IMR-90 (cell line): ENCODE measurements around the gene ZNF700. TPM values are rescaled to one million over a fixed set of nuclear protein-coding genes. Genes with fewer than 3 reads are reported as not detected.

ENCODE experiments used
- ATAC-seq: fragments of 200-7000 bp; cut with Tn5 transposase; 2 replicates; pipeline ENCODE4 v1.9.1; 2020; ENCODE audit warnings: low read depth, mild to moderate bottlenecking, moderate library complexity
- BruUV-seq: library from RNA; stranded (reverse); fragments of 400-500 nt; replicated peaks from 2 replicates; lab custom pipeline; 2021; lab: Mats Ljungman, UMichigan
- CTCF ChIA-PET: fragments of 300-600 bp; formaldehyde crosslinking; extraction: SDS; loops from one replicate; lab custom pipeline; 2021; ENCODE audit warnings: antibody characterized with exemption; lab: Yijun Ruan, JAX
- POLR2A ChIA-PET: fragments of 300-600 bp; sonication (Branson Sonifier 250); formaldehyde crosslinking; loops from one replicate; lab custom pipeline; 2022; ENCODE audit warnings: antibody characterized with exemption; ENCODE audit not compliant: unreplicated experiment; lab: Charles Lee
- DNase-seq: peaks from one replicate; pipeline ENCODE4 v3.0.0; 2013
- H2AFZ ChIP-seq: replicated peaks from 2 replicates; pipeline ENCODE3; 2013; ENCODE audit warnings: low read length, mild to moderate bottlenecking; ENCODE audit not compliant: poor library complexity
- H2AK5ac ChIP-seq: 2 replicates; pipeline ENCODE4 v1.6.1; 2013; ENCODE audit warnings: low read depth, low read length, inconsistent platforms
- H2AK9ac ChIP-seq: replicated peaks from 2 replicates; pipeline ENCODE3; 2013; ENCODE audit warnings: mild to moderate bottlenecking, low read depth, low read length, moderate library complexity; ENCODE audit not compliant: poor library complexity
- H2BK120ac ChIP-seq: 2 replicates; pipeline ENCODE4 v1.6.1; 2013; ENCODE audit warnings: low read depth, low read length, inconsistent platforms
- H2BK15ac ChIP-seq: 3 replicates; pipeline ENCODE4 v1.6.1; 2013; ENCODE audit warnings: low read depth, low read length, inconsistent platforms
- H2BK20ac ChIP-seq: 2 replicates; pipeline ENCODE4 v1.6.1; 2013; ENCODE audit warnings: low read depth, mild to moderate bottlenecking, inconsistent platforms, low read length, moderate library complexity
- H2BK5ac ChIP-seq: 2 replicates; pipeline ENCODE4 v1.6.1; 2013; ENCODE audit warnings: mild to moderate bottlenecking, low read depth, low read length, inconsistent platforms; ENCODE audit not compliant: poor library complexity, severe bottlenecking
- H3K14ac ChIP-seq: replicated peaks from 2 replicates; pipeline ENCODE4 v1.6.1; 2013; ENCODE audit warnings: low read depth, low read length, inconsistent platforms
- H3K18ac ChIP-seq: 2 replicates; pipeline ENCODE4 v1.6.1; 2013; ENCODE audit warnings: low read depth, low read length, control low read depth
- H3K23ac ChIP-seq: 2 replicates; pipeline ENCODE4 v1.6.1; 2013; ENCODE audit warnings: low read depth, low read length, inconsistent platforms
- H3K27ac ChIP-seq: 2 replicates; pipeline ENCODE4 v1.5.1; 2013; ENCODE audit warnings: mild to moderate bottlenecking, control low read depth, low read length; ENCODE audit not compliant: insufficient read depth
- H3K27me3 ChIP-seq: 2 replicates; pipeline ENCODE4 v1.6.1; 2013; ENCODE audit warnings: low read length; ENCODE audit not compliant: control insufficient read depth, insufficient read depth
- H3K36me3 ChIP-seq: 2 replicates; pipeline ENCODE4 v1.6.1; 2013; ENCODE audit warnings: low read length, mixed read lengths; ENCODE audit not compliant: control insufficient read depth, insufficient read depth
- H3K4ac ChIP-seq: 2 replicates; pipeline ENCODE4 v1.6.1; 2013; ENCODE audit warnings: low read depth, low read length, inconsistent platforms
- H3K4me1 ChIP-seq: 2 replicates; pipeline ENCODE4 v1.6.1; 2013; ENCODE audit warnings: low read length, mixed read lengths; ENCODE audit not compliant: control insufficient read depth, insufficient read depth
- H3K4me2 ChIP-seq: 2 replicates; pipeline ENCODE4 v1.6.1; 2013; ENCODE audit warnings: low read depth, mild to moderate bottlenecking, control low read depth, low read length, moderate library complexity
- H3K4me3 ChIP-seq: 2 replicates; pipeline ENCODE4 v1.5.1; 2013; ENCODE audit warnings: low read depth, mild to moderate bottlenecking, control low read depth, low read length, moderate library complexity; ENCODE audit not compliant: insufficient read depth
- H3K56ac ChIP-seq: 2 replicates; pipeline ENCODE4 v1.6.1; 2013; ENCODE audit warnings: low read length, inconsistent platforms; ENCODE audit not compliant: insufficient read depth; ENCODE audit errors: extremely low read depth
- H3K79me1 ChIP-seq, 2 experiments: 2 replicates each; pipeline ENCODE4 v1.6.1; 2013; ENCODE audit warnings: low read length in 2 of 2, inconsistent platforms in 1 of 2, low read depth in 1 of 2
- H3K9ac ChIP-seq: 2 replicates; pipeline ENCODE4 v1.6.1; 2013; ENCODE audit warnings: low read depth, low read length, control low read depth
- H3K9me1 ChIP-seq: 2 replicates; pipeline ENCODE4 v1.6.1; 2013; ENCODE audit warnings: low read length, inconsistent platforms; ENCODE audit not compliant: insufficient read depth
- H3K9me3 ChIP-seq: 2 replicates; pipeline ENCODE4 v1.6.1; 2013; ENCODE audit warnings: low read length; ENCODE audit not compliant: control insufficient read depth, insufficient read depth
- H4K20me1 ChIP-seq: 2 replicates; pipeline ENCODE4 v1.6.1; 2013; ENCODE audit warnings: low read length, inconsistent platforms; ENCODE audit not compliant: insufficient read depth
- H4K5ac ChIP-seq: 2 replicates; pipeline ENCODE4 v1.6.1; 2013; ENCODE audit warnings: mild to moderate bottlenecking, low read depth, low read length, control low read depth
- H4K8ac ChIP-seq, 2 experiments: 2 replicates each; pipeline ENCODE4 v1.6.1; 2013; ENCODE audit warnings: low read depth in 2 of 2, low read length in 2 of 2, control low read depth in 1 of 2, inconsistent platforms in 1 of 2
- H4K91ac ChIP-seq: 2 replicates; pipeline ENCODE4 v1.6.1; 2013; ENCODE audit warnings: low read depth, low read length, inconsistent platforms; ENCODE audit not compliant: insufficient read depth
- BHLHE40 ChIP-seq: fragments of 150-350 bp; IDR thresholded peaks from 2 replicates; pipeline ENCODE4 v1.6.1; 2016; ENCODE audit warnings: mild to moderate bottlenecking, low read depth, low read length
- CEBPB ChIP-seq: IDR thresholded peaks from 2 replicates; pipeline ENCODE4 v1.6.1; 2012; ENCODE audit warnings: low read depth, low read length, improper control_type of control experiment
- CHD1 ChIP-seq: IDR thresholded peaks from 2 replicates; pipeline ENCODE4 v1.6.1; 2012; ENCODE audit warnings: low read depth, low read length, improper control_type of control experiment
- CTCF ChIP-seq: conservative IDR thresholded peaks from 2 replicates; pipeline ENCODE4 v1.5.1; 2012; ENCODE audit warnings: mild to moderate bottlenecking, low read depth, low read length, improper control_type of control experiment
- FOS ChIP-seq: fragments of 150-350 bp; IDR thresholded peaks from 2 replicates; pipeline ENCODE4 v1.6.1; 2016; ENCODE audit warnings: low read depth, low read length
- MAFK ChIP-seq: IDR thresholded peaks from 2 replicates; pipeline ENCODE4 v1.6.1; 2012; ENCODE audit warnings: low read depth, low read length, improper control_type of control experiment
- MAZ ChIP-seq: IDR thresholded peaks from 2 replicates; pipeline ENCODE4 v1.6.1; 2012; ENCODE audit warnings: low read depth, mild to moderate bottlenecking, low read length, improper control_type of control experiment, moderate library complexity, borderline replicate concordance
- POLR2A ChIP-seq: IDR thresholded peaks from 2 replicates; pipeline ENCODE4 v1.6.1; 2012; ENCODE audit warnings: mild to moderate bottlenecking, low read depth, low read length
- RAD21 ChIP-seq: IDR thresholded peaks from 2 replicates; pipeline ENCODE4 v1.6.1; 2012; ENCODE audit warnings: low read length, improper control_type of control experiment
- RCOR1 ChIP-seq: IDR thresholded peaks from 2 replicates; pipeline ENCODE4 v1.6.1; 2012; ENCODE audit warnings: mild to moderate bottlenecking, low read length, improper control_type of control experiment; ENCODE audit not compliant: insufficient replicate concordance
- SMC3 ChIP-seq: fragments of 150-350 bp; IDR thresholded peaks from 2 replicates; pipeline ENCODE4 v1.6.1; 2016; ENCODE audit warnings: low read depth, mild to moderate bottlenecking, antibody characterized with exemption, low read length, moderate library complexity
- USF2 ChIP-seq: fragments of 150-350 bp; IDR thresholded peaks from 2 replicates; pipeline ENCODE4 v1.6.1; 2017; ENCODE audit warnings: mild to moderate bottlenecking, antibody characterized with exemption, low read length, low read depth
- WGBS, 2 experiments: methylation state at CpG; one replicate each; pipeline versions ENCODE4 v1.1.5 to v1.1.7; 2013; ENCODE audit warnings: missing lambda C conversion rate in 2 of 2; ENCODE audit not compliant: insufficient read length in 1 of 2; ENCODE audit errors: extremely low coverage in 2 of 2; 5-methylcytosine and 5-hydroxymethylcytosine counted together
- dilution Hi-C: fragments of 300-500 bp; cut with HindIII; formaldehyde crosslinking; loops from one replicate; pipeline ENCODE4 v1.14.3; 2018; ENCODE audit warnings: low sequenced_read_pairs; ENCODE audit not compliant: unreplicated experiment
- in situ Hi-C: fragments of 300-500 bp; cut with MboI; formaldehyde crosslinking; loops from 3 replicates; pipeline ENCODE4 v1.14.3; 2019; ENCODE audit warnings: low sequenced_read_pairs, inconsistent platforms, mixed read lengths
- intact Hi-C: fragments of 100-400 bp; cut with micrococcal nuclease; formaldehyde crosslinking; loops from 2 replicates; pipeline ENCODE4 v1.10.0; 2022
- polyA plus RNA-seq, 3 experiments: library from polyadenylated mRNA; depleted of rRNA; stranded (reverse); fragments of >200 nt; gene quantifications; 2 replicates each; pipeline ENCODE4 v1.2.3, GENCODE V29; 2012; ENCODE audit warnings: low replicate concordance in 1 of 3
- total RNA-seq: library from RNA; depleted of rRNA; stranded (reverse); fragments of >200 nt; gene quantifications from 2 replicates; pipeline ENCODE4 v1.2.3, GENCODE V29; 2012

Gene ZNF700
- total and polyA plus RNA-seq, 2 of the 4 experiments (the other 2 are of a cell fraction) = 5.3 to 10.2 TPM

GRCh38 chr19:11982526-11982925 is 57.6 kb downstream of the ZNF700 start:
- Histone ChIP-seq H4K5ac (no peak overlapping the region), H3K4me1 (no peaks in the 10 kb centered on the region), H3K23ac (no peak overlapping the region), H2BK15ac (no peak overlapping the region), H3K27ac (no peak overlapping the region), H3K56ac (no peak overlapping the region), H3K4ac (no peak overlapping the region), H3K36me3 (peaks cover 1% of the 10 kb centered on the region; the same call in 1 of the 2 replicates), H3K27me3 (no peaks in the 10 kb centered on the region), H3K4me3 (no peak overlapping the region), H3K79me1 (no peaks in the 10 kb centered on the region), H2AFZ (no peak overlapping the region), H2AK5ac (no peak overlapping the region), H3K4me2 (no peak overlapping the region), H2BK20ac (no peak overlapping the region), H2AK9ac (no peak overlapping the region), H4K20me1 (no peaks in the 10 kb centered on the region), H2BK120ac (no peak overlapping the region), H3K9me3 (peaks cover 41% of the 10 kb centered on the region), H3K9me1 (no peaks in the 10 kb centered on the region), H3K14ac (no peak overlapping the region), H3K18ac (no peak overlapping the region), H4K8ac (no peak overlapping the region), H3K9ac (no peak overlapping the region), H4K91ac (no peak overlapping the region), H2BK5ac (no peak overlapping the region)
- intact Hi-C loops (loop anchor here (10.0 kb wide), 1 partner anchor 308 kb away; no protein-coding TSS in a partner anchor), dilution Hi-C loops (no loop called here), in situ Hi-C loops (no loop called here)
- 33% methylated on average over 1 of the region's 4 CpGs; no CpG with 5 or more reads in 1 of the 2 experiments for WGBS, 2 experiments
- DNase-seq (no peak), ATAC-seq (no peak)
- ChIA-PET CTCF (no interaction called here), POLR2A (no interaction called here)
- BruUV-seq = no TSS peak
- TF ChIP-seq BHLHE40 = no peak
- no peak for TF ChIP-seq MAZ
- no peak for TF ChIP-seq CEBPB
- no peak for TF ChIP-seq FOS
- TF ChIP-seq RCOR1 = no peak
- TF ChIP-seq MAFK = no peak
- TF ChIP-seq POLR2A = no peak
- no peak for TF ChIP-seq CTCF
- TF ChIP-seq SMC3 = no peak
- no peak for TF ChIP-seq RAD21
- TF ChIP-seq CHD1 = no peak
- no peak for TF ChIP-seq USF2
